DOHH2 (cell line): Measurements from ENCODE around the gene LGALS7.

Experiments
- CTCF ChIP-seq: fragments of 200-600 bp; sonication (generic); IDR thresholded peaks from one replicate; pipeline ENCODE4 v1.5.1; 2014; ENCODE audit warnings: antibody characterized with exemption, mild to moderate bottlenecking, low read depth, low read length; ENCODE audit not compliant: poor library complexity, severe bottlenecking
- EZH2phosphoT487 ChIP-seq: fragments of 200-600 bp; sonication (generic); IDR thresholded peaks from 2 replicates; pipeline ENCODE4 v1.6.1; 2017; ENCODE audit warnings: borderline replicate concordance, mild to moderate bottlenecking, antibody characterized with exemption, low read length, moderate library complexity, mixed read lengths

GRCh38 chr19:38816131-38816750 lies 42.9 kb upstream of the LGALS7 start:
- TF ChIP-seq CTCF (no peak), EZH2phosphoT487 (no peak)
